Activated naive CD8-positive, alpha-beta T cell treated with anti-CD3 and anti-CD28 coated beads, Interleukin-2, amount 50 U/mL, for 16 hours (primary cell): ENCODE measurements around the gene STPG3.
A peak's percentile ranks its signal among the peaks of the same experiment; 100 is the strongest.

ENCODE experiments used
- DNase-seq: peaks from one replicate; pipeline ENCODE4 v3.0.0-alpha.2; 2020; ENCODE audit warnings: low read depth, low spot score

The STPG3 gene

GRCh38 chr9:137300567-137301080 lies 49.5 kb downstream of the STPG3 start:
- no peak for DNase-seq

DNA sequence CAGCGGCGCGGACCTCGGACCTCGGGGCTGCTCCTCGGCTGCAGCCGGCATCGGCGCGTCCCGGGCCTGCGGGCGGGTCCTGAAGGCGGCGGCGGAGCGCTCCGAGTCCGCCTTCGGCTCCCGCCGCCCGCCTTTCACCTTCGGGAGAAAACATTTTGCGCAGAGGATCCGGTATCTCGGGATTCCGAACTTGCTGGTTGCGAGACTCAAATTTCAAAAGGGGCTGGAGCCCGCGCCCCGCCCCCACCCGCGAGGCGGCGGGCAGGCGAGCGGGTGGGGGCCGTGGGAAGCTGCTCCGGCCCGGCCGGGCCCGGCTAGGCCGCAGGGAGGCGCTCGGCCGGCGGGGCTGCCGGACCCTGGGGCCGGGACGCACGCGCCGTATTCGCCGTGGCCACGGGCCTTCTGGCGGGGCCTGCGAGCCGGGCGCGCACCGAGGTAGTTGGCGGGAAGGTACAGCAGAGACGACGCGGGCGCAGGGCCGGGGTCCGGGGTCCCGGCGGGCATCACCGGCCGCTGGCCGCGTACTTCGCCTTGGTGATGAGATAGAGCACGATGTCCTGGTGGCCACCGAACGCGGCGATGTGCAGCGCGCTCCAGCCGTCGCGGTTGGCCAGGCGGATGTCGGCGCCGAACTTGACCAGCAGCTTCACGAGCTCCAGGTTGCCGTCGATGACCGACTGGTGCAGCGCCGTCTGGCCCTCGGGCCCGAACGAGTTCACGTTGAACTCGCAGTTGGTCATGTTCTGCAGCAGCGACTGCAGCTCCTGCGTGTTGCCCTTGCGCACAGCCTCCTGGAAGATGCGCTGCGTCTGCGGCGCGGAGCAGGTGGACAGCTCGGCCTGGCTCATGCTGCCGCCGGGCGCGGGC lies 50.2 kb downstream of the STPG3 start:
- DNase-seq, result no peak

- peak; percentile 82 for DNase-seq
Measured at GRCh38 chr9:137302118-137302448, 51.0 kb downstream of the STPG3 start, which contains the start of gene NRARP. Gene NRARP, minus strand, starts transcription at chr9:137302271. Its CDS starts 343 bp downstream, at chr9:137301928.

GRCh38 chr9:137302449-137303150 lies 51.5 kb downstream of the STPG3 start:
- no peak for DNase-seq
